Ovary (tissue), 3 donors: Measurements from ENCODE around the gene TRMU.

Experiments
- EP300 ChIP-seq: sonication (generic); formaldehyde crosslinking; IDR thresholded peaks from one replicate; pipeline ENCODE4 v1.6.1; 2017; ENCODE audit warnings: antibody characterized with exemption
- POLR2A ChIP-seq: fragments of 450-650 bp; IDR thresholded peaks from one replicate; pipeline ENCODE4 v1.6.1; 2017; ENCODE audit warnings: antibody characterized with exemption, mild to moderate bottlenecking, moderate library complexity
- TF ChIP-seq, protein P1 (sequence below), 3 donors: fragments of 450-650 bp in 2 of 3; fragments of 200-600 bp in 1 of 3; IDR thresholded peaks; one replicate each; pipeline versions ENCODE4 v1.5.1 to v1.8.0; 2016 to 2022; ENCODE audit warnings: antibody characterized with exemption in 3 of 3, mild to moderate bottlenecking in 1 of 3
- donor health status: DM: no; HTN: no; CAD: no.

DNA sequence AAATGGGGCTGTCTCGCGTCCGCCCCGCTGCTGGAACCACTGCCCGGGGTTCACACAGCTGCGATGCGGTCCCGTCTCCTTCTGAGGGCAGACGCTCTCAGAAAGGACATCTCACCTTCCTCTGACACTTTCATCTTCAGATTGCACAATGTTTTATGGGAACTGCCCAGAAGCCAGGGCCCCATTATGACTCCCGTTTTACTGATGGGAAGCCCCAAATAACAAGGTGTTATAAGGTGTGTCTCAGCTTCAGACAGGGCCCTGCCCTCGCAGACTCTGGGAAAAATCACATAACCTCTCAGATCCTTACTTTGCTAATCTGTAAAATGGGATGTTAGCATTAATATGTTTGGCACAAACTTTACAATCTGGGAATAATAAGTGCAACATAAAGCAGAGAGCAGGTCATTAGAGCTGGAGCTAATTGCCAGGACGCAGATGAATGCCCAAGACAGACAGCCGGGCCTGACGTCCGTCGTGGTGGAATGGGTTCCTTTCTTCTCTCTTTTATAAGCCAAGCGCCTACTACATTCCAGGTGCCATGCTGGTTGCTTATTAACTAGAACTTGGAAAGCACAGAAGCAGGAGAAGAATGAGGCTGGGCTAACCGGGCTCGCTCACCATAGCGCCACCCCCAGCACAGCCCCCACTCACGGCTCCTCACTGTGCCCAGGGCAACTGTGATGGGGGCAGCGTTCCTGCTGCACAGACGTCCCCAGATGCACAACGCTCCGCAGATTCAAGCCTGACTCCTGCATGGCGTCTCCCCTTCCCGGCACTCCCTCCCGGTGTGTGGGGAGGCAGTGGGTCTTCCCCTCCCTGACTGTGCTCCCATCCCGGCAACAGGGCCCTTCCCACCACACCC lies 43.8 kb downstream of the TRMU start:
- TF ChIP-seq POLR2A (no peak), EP300 (no peak)
- TF ChIP-seq, protein P1, sequence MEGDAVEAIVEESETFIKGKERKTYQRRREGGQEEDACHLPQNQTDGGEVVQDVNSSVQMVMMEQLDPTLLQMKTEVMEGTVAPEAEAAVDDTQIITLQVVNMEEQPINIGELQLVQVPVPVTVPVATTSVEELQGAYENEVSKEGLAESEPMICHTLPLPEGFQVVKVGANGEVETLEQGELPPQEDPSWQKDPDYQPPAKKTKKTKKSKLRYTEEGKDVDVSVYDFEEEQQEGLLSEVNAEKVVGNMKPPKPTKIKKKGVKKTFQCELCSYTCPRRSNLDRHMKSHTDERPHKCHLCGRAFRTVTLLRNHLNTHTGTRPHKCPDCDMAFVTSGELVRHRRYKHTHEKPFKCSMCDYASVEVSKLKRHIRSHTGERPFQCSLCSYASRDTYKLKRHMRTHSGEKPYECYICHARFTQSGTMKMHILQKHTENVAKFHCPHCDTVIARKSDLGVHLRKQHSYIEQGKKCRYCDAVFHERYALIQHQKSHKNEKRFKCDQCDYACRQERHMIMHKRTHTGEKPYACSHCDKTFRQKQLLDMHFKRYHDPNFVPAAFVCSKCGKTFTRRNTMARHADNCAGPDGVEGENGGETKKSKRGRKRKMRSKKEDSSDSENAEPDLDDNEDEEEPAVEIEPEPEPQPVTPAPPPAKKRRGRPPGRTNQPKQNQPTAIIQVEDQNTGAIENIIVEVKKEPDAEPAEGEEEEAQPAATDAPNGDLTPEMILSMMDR (IDR thresholded peaks at IDR 0.05) = no peak
